ENCODE results near the gene KDM1A. TPM values are rescaled to one million over a fixed set of nuclear protein-coding genes. Genes with fewer than 3 reads are reported as not detected.

KDM1A gene
- total RNA-seq, 1 experiment from 2014 or later: 204 TPM

DNA sequence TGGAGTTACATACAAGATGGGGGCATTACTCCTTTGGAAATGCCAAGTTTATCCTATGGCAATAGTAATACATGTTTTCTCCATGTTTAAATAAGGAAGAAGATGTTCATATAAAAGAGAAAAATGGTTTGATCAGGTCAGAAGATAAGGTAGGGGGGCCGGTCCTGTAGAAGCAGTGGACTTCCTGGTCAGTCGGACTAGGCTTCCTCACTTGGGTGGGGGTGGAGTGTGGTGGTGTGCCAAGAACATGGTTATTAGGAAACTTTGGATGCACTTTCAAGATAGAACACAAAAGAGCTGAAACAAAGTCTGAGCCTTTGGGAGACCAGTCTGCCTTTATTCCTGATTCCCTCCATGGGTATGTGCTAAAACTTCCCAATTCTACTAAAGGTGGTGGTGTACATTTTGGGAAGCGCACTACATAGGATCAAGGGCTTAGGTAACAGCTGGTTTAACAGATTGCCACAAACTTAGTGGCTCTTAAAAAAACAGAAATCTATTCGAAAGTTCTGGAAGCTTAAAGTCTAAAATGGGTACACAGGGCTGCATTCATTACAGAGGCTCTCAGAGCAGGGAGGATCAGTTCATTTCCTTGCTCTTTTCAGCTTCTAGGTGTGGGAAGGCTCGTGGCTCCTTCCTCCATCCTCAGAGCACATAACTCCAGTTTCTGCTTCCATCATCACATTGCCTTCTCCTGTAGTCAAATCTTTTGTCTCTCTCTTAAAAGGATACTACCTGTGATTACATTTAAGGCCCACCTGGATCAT, 64.6 kb downstream of the KDM1A start:
- Histone ChIP-seq H3K4me2 (ENCODE audit: insufficient read depth, insufficient read length, low read length) (no peak overlapping the region), H3K9me3 (ENCODE audit: control insufficient read depth, low read depth, low read length) (no peaks in the 10 kb centered on the region), H4K91ac (ENCODE audit: insufficient read length, low read depth, low read length) (no peak overlapping the region), H3K79me1 (ENCODE audit: insufficient read depth, low read depth, low read length, poor library complexity, severe bottlenecking) (peaks cover 3% of the 10 kb centered on the region), H3K79me2 (ENCODE audit: insufficient read depth, low read length) (no peaks in the 10 kb centered on the region), H3K23ac (ENCODE audit: insufficient read length, low read depth, low read length) (no peak overlapping the region), H4K20me1 (ENCODE audit: control insufficient read depth, insufficient read depth, insufficient read length) (no peaks in the 10 kb centered on the region), H2BK5ac (ENCODE audit: insufficient read length, low read length) (no peak overlapping the region), H3K14ac (ENCODE audit: insufficient read depth, low read length) (no peak overlapping the region), H3K23me2 (ENCODE audit: insufficient read length, low read depth, low read length, poor library complexity, severe bottlenecking) (no peaks in the 10 kb centered on the region), H3T11ph (ENCODE audit: low read length) (no peak overlapping the region), H3K4ac (ENCODE audit: low read depth, low read length) (no peak overlapping the region), H3K4me1 (ENCODE audit: insufficient read depth, low read length) (no peaks in the 10 kb centered on the region), H2BK12ac (ENCODE audit: insufficient read length, low read depth, low read length) (no peak overlapping the region), H2AK5ac (ENCODE audit: insufficient read length, low read length) (no peak overlapping the region), H2BK120ac (ENCODE audit: low read depth, low read length, poor library complexity, severe bottlenecking) (no peak overlapping the region), H4K8ac (replicated peaks; ENCODE audit: insufficient read length, low read depth, low read length) (no peak overlapping the region), H2AFZ (ENCODE audit: low read length) (no peak overlapping the region), H3K18ac (ENCODE audit: insufficient read length, low read depth, low read length) (no peak overlapping the region), H2BK15ac (ENCODE audit: low read depth, low read length) (no peak overlapping the region), H3K56ac (ENCODE audit: insufficient read length, low read depth, low read length) (no peak overlapping the region), H3K27me3 (ENCODE audit: insufficient read depth, low read length) (no peaks in the 10 kb centered on the region), H2BK20ac (ENCODE audit: low read depth, low read length, poor library complexity, severe bottlenecking) (no peak overlapping the region), H3K27ac (ENCODE audit: insufficient read length, low read depth, low read length) (no peak overlapping the region), H4K5ac (ENCODE audit: insufficient read length, low read depth, low read length) (no peak overlapping the region), H3K9ac (ENCODE audit: extremely low read depth, insufficient read length, low read length) (no peak overlapping the region)
- TF ChIP-seq, protein P1, sequence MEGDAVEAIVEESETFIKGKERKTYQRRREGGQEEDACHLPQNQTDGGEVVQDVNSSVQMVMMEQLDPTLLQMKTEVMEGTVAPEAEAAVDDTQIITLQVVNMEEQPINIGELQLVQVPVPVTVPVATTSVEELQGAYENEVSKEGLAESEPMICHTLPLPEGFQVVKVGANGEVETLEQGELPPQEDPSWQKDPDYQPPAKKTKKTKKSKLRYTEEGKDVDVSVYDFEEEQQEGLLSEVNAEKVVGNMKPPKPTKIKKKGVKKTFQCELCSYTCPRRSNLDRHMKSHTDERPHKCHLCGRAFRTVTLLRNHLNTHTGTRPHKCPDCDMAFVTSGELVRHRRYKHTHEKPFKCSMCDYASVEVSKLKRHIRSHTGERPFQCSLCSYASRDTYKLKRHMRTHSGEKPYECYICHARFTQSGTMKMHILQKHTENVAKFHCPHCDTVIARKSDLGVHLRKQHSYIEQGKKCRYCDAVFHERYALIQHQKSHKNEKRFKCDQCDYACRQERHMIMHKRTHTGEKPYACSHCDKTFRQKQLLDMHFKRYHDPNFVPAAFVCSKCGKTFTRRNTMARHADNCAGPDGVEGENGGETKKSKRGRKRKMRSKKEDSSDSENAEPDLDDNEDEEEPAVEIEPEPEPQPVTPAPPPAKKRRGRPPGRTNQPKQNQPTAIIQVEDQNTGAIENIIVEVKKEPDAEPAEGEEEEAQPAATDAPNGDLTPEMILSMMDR (conservative IDR thresholded peaks at IDR 0.05): no peak
- no CpG with 5 or more reads among the region's 5 CpGs for WGBS (ENCODE audit: extremely low coverage, insufficient read length, low lambda C conversion rate)
- Mint-ChIP-seq H3K9me3 (no peaks in the 10 kb centered on the region), H3K4me1 (peaks cover 0 to 15% of the 10 kb centered on the region in 2 experiments; a peak in 3 of 4 replicates), H3K4me3 (no peak overlapping the region), H3K27me3 (ENCODE audit: low read depth) (no peaks in the 10 kb centered on the region; the same call in 1 of the 2 replicates), H3K27ac (peak overlapping the region in 1 of 3 experiments; percentile 57; a peak in 1 of 7 replicates), H3K36me3 (ENCODE audit: insufficient read depth in 1 of 3, low read depth in 3 of 3) (peaks cover 37 to 95% (median 87%) of the 10 kb centered on the region in 3 experiments)
- no peak for DNase-seq

All from H9 (cell line).